ENCODE results near the gene LMF1.

The LMF1 gene

GRCh38 chr16:898761-899682, 71.8 kb downstream of the LMF1 start:
- TF ChIP-seq SIN3A (IDR thresholded peaks at IDR 0.05; ENCODE audit: borderline replicate concordance, insufficient read depth, low read length) (no peak), TAF1 (IDR thresholded peaks at IDR 0.05; ENCODE audit: borderline replicate concordance, insufficient read depth, low read length) (no peak), POLR2AphosphoS5 (IDR thresholded peaks at IDR 0.05; ENCODE audit: low read depth, low read length) (no peak), REST (IDR thresholded peaks at IDR 0.05; ENCODE audit: insufficient read depth in 1 of 2, low read depth in 2 of 2, low read length in 2 of 2) (no peak), FOXP2 (optimal IDR thresholded peaks at IDR 0.05; ENCODE audit: borderline replicate concordance, extremely low read depth, extremely low read length, insufficient read depth) (no peak)

- TF ChIP-seq FOXP2 (optimal IDR thresholded peaks at IDR 0.05; ENCODE audit: borderline replicate concordance, extremely low read depth, extremely low read length, insufficient read depth) (no peak), REST (IDR thresholded peaks at IDR 0.05; ENCODE audit: insufficient read depth in 1 of 2, low read depth in 2 of 2, low read length in 2 of 2) (no peak), TAF1 (IDR thresholded peaks at IDR 0.05; ENCODE audit: borderline replicate concordance, insufficient read depth, low read length) (no peak), POLR2AphosphoS5 (IDR thresholded peaks at IDR 0.05; ENCODE audit: low read depth, low read length) (no peak), SIN3A (IDR thresholded peaks at IDR 0.05; ENCODE audit: borderline replicate concordance, insufficient read depth, low read length) (no peak)
Measured at GRCh38 chr16:898216-898615, 72.6 kb downstream of the LMF1 start.

- TF ChIP-seq REST (IDR thresholded peaks at IDR 0.05; ENCODE audit: insufficient read depth in 1 of 2, low read depth in 2 of 2, low read length in 2 of 2) (no peak), FOXP2 (optimal IDR thresholded peaks at IDR 0.05; ENCODE audit: borderline replicate concordance, extremely low read depth, extremely low read length, insufficient read depth) (no peak), POLR2AphosphoS5 (IDR thresholded peaks at IDR 0.05; ENCODE audit: low read depth, low read length) (no peak), SIN3A (IDR thresholded peaks at IDR 0.05; ENCODE audit: borderline replicate concordance, insufficient read depth, low read length) (no peak), TAF1 (IDR thresholded peaks at IDR 0.05; ENCODE audit: borderline replicate concordance, insufficient read depth, low read length) (no peak)
Measured at GRCh38 chr16:897701-898100, 73.1 kb downstream of the LMF1 start.

GRCh38 chr16:897200-897543, 73.6 kb downstream of the LMF1 start:
- TF ChIP-seq POLR2AphosphoS5 (IDR thresholded peaks at IDR 0.05; ENCODE audit: low read depth, low read length) (no peak), SIN3A (IDR thresholded peaks at IDR 0.05; ENCODE audit: borderline replicate concordance, insufficient read depth, low read length) (no peak), FOXP2 (optimal IDR thresholded peaks at IDR 0.05; ENCODE audit: borderline replicate concordance, extremely low read depth, extremely low read length, insufficient read depth) (no peak), REST (IDR thresholded peaks at IDR 0.05; ENCODE audit: insufficient read depth in 1 of 2, low read depth in 2 of 2, low read length in 2 of 2) (no peak), TAF1 (IDR thresholded peaks at IDR 0.05; ENCODE audit: borderline replicate concordance, insufficient read depth, low read length) (no peak)

Data from PFSK-1 (cell line).